ENCODE measurements around the gene HMG20A.

Gene HMG20A

GRCh38 chr15:77533578-77534430 is 113.1 kb downstream of the HMG20A start:
- H3K27me3 ChIP-seq (ENCODE audit: insufficient read depth, low read length, poor library complexity, severe bottlenecking): no peaks in the 10 kb centered on the region
- H3K4me2 ChIP-seq (ENCODE audit: low read depth, low read length, poor library complexity, severe bottlenecking): no peak overlapping the region
- no peaks in the 10 kb centered on the region for H3F3A ChIP-seq (ENCODE audit: low read depth)
- TF ChIP-seq EZH2phosphoT487 (IDR thresholded peaks at IDR 0.05; ENCODE audit: borderline replicate concordance) (no peak), CTCF (conservative IDR thresholded peaks at IDR 0.05; ENCODE audit: low read length) (no peak)
- no peaks in the 10 kb centered on the region for H3K4me1 ChIP-seq (ENCODE audit: insufficient read depth, low read length, poor library complexity, severe bottlenecking)
- no peaks in the 10 kb centered on the region for H3K36me3 ChIP-seq (ENCODE audit: insufficient read depth, low read length)
- no peaks in the 10 kb centered on the region for H3K9me2 ChIP-seq (replicated peaks; ENCODE audit: low read depth, low read length)
- H3K9ac ChIP-seq (ENCODE audit: low read depth, low read length, poor library complexity, severe bottlenecking): no peak overlapping the region
- no peak overlapping the region for H2AFZ ChIP-seq (ENCODE audit: low read length)
- H3K4me3 ChIP-seq (ENCODE audit: low read length, poor library complexity, severe bottlenecking): no peak overlapping the region
- H3K9me3 ChIP-seq (ENCODE audit: insufficient read depth, low read depth, low read length): no peaks in the 10 kb centered on the region
- H3K79me2 ChIP-seq (ENCODE audit: insufficient read depth, low read length): no peaks in the 10 kb centered on the region
- H4K20me1 ChIP-seq (ENCODE audit: insufficient read depth, low read length, poor library complexity, severe bottlenecking): no peaks in the 10 kb centered on the region
